GM23338 (cell line): ENCODE data around the gene SPTBN2. TPM values are rescaled to one million over a fixed set of nuclear protein-coding genes. Genes with fewer than 3 reads are reported as not detected.

Experiments
- ATAC-seq: fragments of 200-7000 bp; cut with Tn5 transposase; 3 replicates; pipeline ENCODE4 v1.9.1; 2020
- DNase-seq: peaks from one replicate; pipeline ENCODE4 v3.0.0-alpha.2; 2015; ENCODE audit warnings: low spot score
- H2AFZ ChIP-seq: fragments of 200-600 bp; sonication (generic); 2 replicates; pipeline ENCODE4 v1.8.0; 2016; ENCODE audit warnings: antibody characterized with exemption, mild to moderate bottlenecking, moderate library complexity
- H3F3A ChIP-seq: fragments of 200-600 bp; sonication (generic); replicated peaks from 2 replicates; pipeline ENCODE4 v1.8.0; 2017; ENCODE audit warnings: antibody characterized with exemption, mixed run types, low read depth
- H3K27ac ChIP-seq: fragments of 200-600 bp; sonication (generic); 2 replicates; pipeline ENCODE4 v1.6.1; 2016; ENCODE audit warnings: low read depth
- H3K27me3 ChIP-seq: fragments of 200-600 bp; sonication (generic); 2 replicates; pipeline ENCODE4 v1.8.0; 2016; ENCODE audit warnings: mild to moderate bottlenecking, mixed run types, moderate library complexity; ENCODE audit not compliant: insufficient read depth
- H3K36me3 ChIP-seq: fragments of 200-600 bp; sonication (generic); 2 replicates; pipeline ENCODE4 v1.8.0; 2016; ENCODE audit warnings: mild to moderate bottlenecking; ENCODE audit not compliant: insufficient read depth
- H3K4me1 ChIP-seq: fragments of 200-600 bp; sonication (generic); 2 replicates; pipeline ENCODE4 v1.8.0; 2016; ENCODE audit warnings: mild to moderate bottlenecking, moderate library complexity; ENCODE audit not compliant: insufficient read depth
- H3K4me2 ChIP-seq: fragments of 200-600 bp; sonication (generic); 2 replicates; pipeline ENCODE4 v1.7.1; 2017; ENCODE audit warnings: mixed run types
- H3K4me3 ChIP-seq: fragments of 200-600 bp; sonication (generic); 2 replicates; pipeline ENCODE4 v1.6.1; 2016; ENCODE audit warnings: mixed run types
- H3K79me2 ChIP-seq: fragments of 200-600 bp; sonication (generic); replicated peaks from 2 replicates; pipeline ENCODE4 v1.8.0; 2017; ENCODE audit warnings: mild to moderate bottlenecking; ENCODE audit not compliant: insufficient read depth
- H3K9me2 ChIP-seq: fragments of 200-600 bp; sonication (generic); 2 replicates; pipeline ENCODE4 v1.8.0; 2017; ENCODE audit not compliant: insufficient read depth
- H4K20me1 ChIP-seq: fragments of 200-600 bp; sonication (generic); replicated peaks from 2 replicates; pipeline ENCODE4 v1.8.0; 2017; ENCODE audit warnings: mild to moderate bottlenecking; ENCODE audit not compliant: insufficient read depth
- H3K27ac Mint-ChIP-seq: 2 replicates; pipeline ENCODE4 v1.8.0; 2020; ENCODE audit warnings: inconsistent platforms, mild to moderate bottlenecking, moderate library complexity, mixed read lengths
- H3K27me3 Mint-ChIP-seq: 3 replicates; pipeline ENCODE4 v1.8.0; 2022; ENCODE audit warnings: low read depth, mild to moderate bottlenecking, moderate library complexity, mixed read lengths, inconsistent platforms; ENCODE audit not compliant: insufficient read depth, poor library complexity
- H3K36me3 Mint-ChIP-seq: 3 replicates; pipeline ENCODE4 v1.8.0; 2021; ENCODE audit warnings: low read depth, mild to moderate bottlenecking, inconsistent platforms, moderate library complexity, mixed read lengths
- H3K4me1 Mint-ChIP-seq: 3 replicates; pipeline ENCODE4 v1.8.0; 2020; ENCODE audit warnings: mild to moderate bottlenecking, inconsistent platforms, mixed read lengths
- H3K4me3 Mint-ChIP-seq: 3 replicates; pipeline ENCODE4 v1.8.0; 2021; ENCODE audit warnings: moderate library complexity, mild to moderate bottlenecking, inconsistent platforms, mixed read lengths
- H3K9me3 Mint-ChIP-seq: 3 replicates; pipeline ENCODE4 v1.8.0; 2020; ENCODE audit warnings: moderate library complexity, mild to moderate bottlenecking, inconsistent platforms, mixed read lengths
- CREB1 ChIP-seq: fragments of 250-450 bp; sonication (Bioruptor Pico); IDR thresholded peaks from 2 replicates; pipeline ENCODE4 v1.5.0; 2020; ENCODE audit warnings: low read depth, mild to moderate bottlenecking, moderate library complexity
- CTCF ChIP-seq, 2 experiments: fragments of 200-600 bp in 1 of 2; sonication (generic) in 1 of 2; conservative IDR thresholded peaks; 2 replicates each; pipeline versions ENCODE4 v1.5.1 to v1.6.1; 2016 to 2017; ENCODE audit warnings: antibody characterized with exemption in 2 of 2, low read depth in 2 of 2, mild to moderate bottlenecking in 2 of 2, moderate library complexity in 1 of 2
- ETS1 ChIP-seq: IDR thresholded peaks from 2 replicates; pipeline ENCODE4 v1.6.1; 2016; ENCODE audit warnings: antibody characterized with exemption
- EZH2 ChIP-seq: fragments of 200-600 bp; sonication (generic); IDR thresholded peaks from one replicate; pipeline ENCODE4 v1.8.0; 2017; ENCODE audit warnings: antibody characterized with exemption, mild to moderate bottlenecking, low read depth; ENCODE audit not compliant: unreplicated experiment
- EZH2phosphoT487 ChIP-seq: fragments of 200-600 bp; sonication (generic); IDR thresholded peaks from one replicate; pipeline ENCODE4 v1.8.1; 2018; ENCODE audit warnings: antibody characterized with exemption; ENCODE audit not compliant: unreplicated experiment
- JUNB ChIP-seq: IDR thresholded peaks from one replicate; pipeline ENCODE4 v1.6.1; 2016; ENCODE audit warnings: antibody characterized with exemption; ENCODE audit not compliant: unreplicated experiment
- NANOG ChIP-seq: IDR thresholded peaks from 2 replicates; pipeline ENCODE4 v1.6.1; 2016; ENCODE audit warnings: antibody characterized with exemption, borderline replicate concordance
- POLR2AphosphoS5 ChIP-seq: IDR thresholded peaks from 2 replicates; pipeline ENCODE4 v1.6.1; 2016; ENCODE audit warnings: antibody characterized with exemption, low read depth
- REST ChIP-seq: IDR thresholded peaks from one replicate; pipeline ENCODE4 v1.6.1; 2018; ENCODE audit warnings: antibody characterized with exemption; ENCODE audit not compliant: unreplicated experiment
- STAT1 ChIP-seq: IDR thresholded peaks from one replicate; pipeline ENCODE4 v1.6.1; 2016; ENCODE audit warnings: antibody characterized with exemption; ENCODE audit not compliant: unreplicated experiment
- ZNF114 ChIP-seq: fragments of 250-450 bp; sonication (Bioruptor Pico); IDR thresholded peaks from 2 replicates; pipeline ENCODE4 v1.5.0; 2020; ENCODE audit warnings: mild to moderate bottlenecking, moderate library complexity
- ZNF331 ChIP-seq: fragments of 250-450 bp; sonication (Bioruptor Pico); IDR thresholded peaks from 2 replicates; pipeline ENCODE4 v1.5.0; 2020; ENCODE audit warnings: low read depth, mild to moderate bottlenecking, moderate library complexity
- ZNF462 ChIP-seq: fragments of 250-450 bp; sonication (Bioruptor Pico); IDR thresholded peaks from 2 replicates; pipeline ENCODE4 v1.5.0; 2020; ENCODE audit warnings: mild to moderate bottlenecking, moderate library complexity
- polyA plus RNA-seq: library from polyadenylated mRNA; unstranded; fragments of >200 nt; fragmentation: Nextera tagmentation; extraction: Ambion mirVana; gene quantifications from 2 replicates; pipeline ENCODE4 v1.2.1, GENCODE V29; 2016
- total RNA-seq: library from RNA; depleted of rRNA; stranded (reverse); fragments of >200 nt; shearing (Covaris generic); gene quantifications from 2 replicates; pipeline ENCODE4 v1.2.3, GENCODE V29; 2014

SPTBN2 gene
- total and polyA plus RNA-seq, 2 experiments from 2014 or later = 7.7 to 49.1 TPM

GRCh38 chr11:66749091-66749490, 20.1 kb upstream of the SPTBN2 start:
- no peak for ATAC-seq
- H3K9me3 Mint-ChIP-seq = no peaks in the 10 kb centered on the region
- Histone ChIP-seq H4K20me1 (peaks cover 9% of the 10 kb centered on the region), H3K27me3 (no peaks in the 10 kb centered on the region), H3K4me1 (no peaks in the 10 kb centered on the region), H2AFZ (no peak overlapping the region), H3K27ac (no peak overlapping the region), H3K4me3 (no peak overlapping the region), H3K79me2 (peaks cover 18% of the 10 kb centered on the region), H3K9me2 (no peaks in the 10 kb centered on the region), H3F3A (0 out of 2 replicates have a peak, but pooled peaks cover 7% of the 10 kb centered on the region), H3K36me3 (no peaks in the 10 kb centered on the region), H3K4me2 (no peak overlapping the region)
- no peak for DNase-seq
- TF ChIP-seq CTCF (conservative IDR thresholded peaks at IDR 0.05; ENCODE audit: low read depth in 2 of 2) (no peak), EZH2phosphoT487 (no peak), STAT1 (no peak), ETS1 (no peak), ZNF331 (CRISPR knock-in tag) (no peak), ZNF462 (CRISPR knock-in tag) (no peak), EZH2 (no peak), JUNB (no peak), REST (no peak), POLR2AphosphoS5 (no peak), CREB1 (CRISPR knock-in tag) (no peak), NANOG (no peak), ZNF114 (CRISPR knock-in tag) (no peak)
- H3K4me1 Mint-ChIP-seq = peaks cover 3% of the 10 kb centered on the region; the same call in 2 of the 3 replicates
- H3K27me3 Mint-ChIP-seq = peaks cover 7% of the 10 kb centered on the region
- H3K36me3 Mint-ChIP-seq = no peaks in the 10 kb centered on the region
- no peak overlapping the region for H3K27ac Mint-ChIP-seq
- H3K4me3 Mint-ChIP-seq = no peak overlapping the region
